CD14-positive monocyte (primary cell): ENCODE data around the gene NDUFB7. TPM values are rescaled to one million over a fixed set of nuclear protein-coding genes. Genes with fewer than 3 reads are reported as not detected.

ENCODE experiments used
- DNase-seq, 3 donors: peaks; one replicate each; pipeline ENCODE4 v3.0.0-alpha.2; 2011 to 2022
- H2AFZ ChIP-seq: 2 replicates; pipeline ENCODE4 v1.6.0; 2012; ENCODE audit warnings: mild to moderate bottlenecking, low read depth, low read length, inconsistent platforms; ENCODE audit not compliant: insufficient read depth, poor library complexity, severe bottlenecking
- H3K27ac ChIP-seq, 2 donors: 1 replicate in 1 of 2; 2 replicates in 1 of 2; pipeline ENCODE4 v1.5.1; 2012 to 2013; ENCODE audit warnings: low read length in 2 of 2, control low read depth in 1 of 2, inconsistent platforms in 1 of 2, low read depth in 1 of 2, mild to moderate bottlenecking in 1 of 2
- H3K27me3 ChIP-seq, 2 donors: one replicate each; pipeline versions ENCODE4 v1.6.0 to v1.6.1; 2011 to 2013; ENCODE audit warnings: low read length in 2 of 2; ENCODE audit not compliant: control insufficient read depth in 2 of 2, insufficient read depth in 2 of 2
- H3K36me3 ChIP-seq, 2 donors: replicated peaks in 1 of 2; 1 replicate in 1 of 2; 2 replicates in 1 of 2; pipeline versions ENCODE4 v1.5.1 to v1.6.1; 2012 to 2013; ENCODE audit warnings: low read length in 2 of 2, control low read depth in 1 of 2, inconsistent platforms in 1 of 2, mild to moderate bottlenecking in 1 of 2; ENCODE audit not compliant: insufficient read depth in 2 of 2, control insufficient read depth in 1 of 2
- H3K4me1 ChIP-seq, 2 donors: 1 replicate in 1 of 2; 2 replicates in 1 of 2; pipeline versions ENCODE4 v1.5.1 to v1.6.1; 2012 to 2013; ENCODE audit warnings: low read length in 2 of 2, control low read depth in 1 of 2, inconsistent platforms in 1 of 2, mild to moderate bottlenecking in 1 of 2, moderate library complexity in 1 of 2; ENCODE audit not compliant: insufficient read depth in 2 of 2, control insufficient read depth in 1 of 2
- H3K4me2 ChIP-seq: replicated peaks from 2 replicates; pipeline ENCODE3; 2012; ENCODE audit warnings: low read length, moderate library complexity, mild to moderate bottlenecking; ENCODE audit not compliant: poor library complexity, severe bottlenecking; ENCODE audit errors: extremely low read depth
- H3K4me3 ChIP-seq, 3 experiments: fragments of 200-600 bp in 1 of 3; sonication (generic) in 1 of 3; replicated peaks in 1 of 3; 1 replicate in 2 of 3; 2 replicates in 1 of 3; pipeline ENCODE4 v1.5.1; 2011 to 2013; ENCODE audit warnings: low read length in 3 of 3, mild to moderate bottlenecking in 3 of 3, control low read depth in 2 of 3, low read depth in 2 of 3, inconsistent platforms in 1 of 3, moderate library complexity in 1 of 3
- H3K79me2 ChIP-seq: 2 replicates; pipeline ENCODE4 v1.6.0; 2012; ENCODE audit warnings: mild to moderate bottlenecking, control low read depth, inconsistent platforms, low read length, moderate library complexity; ENCODE audit not compliant: insufficient read depth
- H3K9ac ChIP-seq: 2 replicates; pipeline ENCODE4 v1.6.0; 2017; ENCODE audit warnings: low read length, mild to moderate bottlenecking; ENCODE audit not compliant: insufficient read depth, poor library complexity, severe bottlenecking
- H3K9me3 ChIP-seq, 2 donors: replicated peaks in 1 of 2; 1 replicate in 1 of 2; 2 replicates in 1 of 2; pipeline versions ENCODE4 v1.5.1 to v1.6.1; 2012 to 2013; ENCODE audit warnings: low read length in 2 of 2, control low read depth in 1 of 2; ENCODE audit not compliant: control insufficient read depth in 1 of 2, insufficient read depth in 1 of 2
- H4K20me1 ChIP-seq: 2 replicates; pipeline ENCODE4 v1.6.0; 2012; ENCODE audit warnings: mild to moderate bottlenecking, low read length, control low read depth, moderate library complexity; ENCODE audit not compliant: insufficient read depth
- H3K27ac Mint-ChIP-seq, 7 donors: one replicate each; pipeline ENCODE4 v1.8.0; 2020; ENCODE audit warnings: mild to moderate bottlenecking in 7 of 7, mixed read lengths in 7 of 7, moderate library complexity in 6 of 7, inconsistent platforms in 2 of 7
- H3K27me3 Mint-ChIP-seq, 3 donors: one replicate each; pipeline ENCODE4 v1.8.0; 2021 to 2022; ENCODE audit warnings: low read depth in 3 of 3, mild to moderate bottlenecking in 3 of 3, mixed read lengths in 3 of 3, moderate library complexity in 3 of 3, inconsistent platforms in 1 of 3
- H3K36me3 Mint-ChIP-seq, 2 donors: one replicate each; pipeline ENCODE4 v1.8.0; 2020; ENCODE audit warnings: mixed read lengths in 2 of 2, inconsistent platforms in 1 of 2, mild to moderate bottlenecking in 1 of 2
- H3K4me1 Mint-ChIP-seq: one replicate; pipeline ENCODE4 v1.8.0; 2020; ENCODE audit warnings: mild to moderate bottlenecking, mixed read lengths
- H3K4me3 Mint-ChIP-seq, 2 donors: one replicate each; pipeline ENCODE4 v1.8.0; 2020; ENCODE audit warnings: mild to moderate bottlenecking in 2 of 2, mixed read lengths in 2 of 2, moderate library complexity in 1 of 2
- H3K9me3 Mint-ChIP-seq, 7 donors: one replicate each; pipeline ENCODE4 v1.8.0; 2020 to 2022; ENCODE audit warnings: mixed read lengths in 7 of 7, mild to moderate bottlenecking in 6 of 7, moderate library complexity in 6 of 7, inconsistent platforms in 2 of 7
- WGBS: methylation state at CpG from one replicate; pipeline ENCODE4 v1.1.5; 2013; ENCODE audit warnings: missing lambda C conversion rate; ENCODE audit not compliant: insufficient coverage; 5-methylcytosine and 5-hydroxymethylcytosine counted together
- intact Hi-C, 2 donors: fragments of 100-400 bp; cut with micrococcal nuclease; formaldehyde crosslinking; loops; one replicate each; pipeline versions ENCODE4 v1.15.0 to v1.15.1; 2023
- polyA plus RNA-seq, 3 donors: library from polyadenylated mRNA; depleted of rRNA in 1 of 3; unstranded in 2 of 3; stranded (reverse) in 1 of 3; fragments of 300-500 nt in 2 of 3; fragments of >200 nt in 1 of 3; fragmentation: Illumina TruSeq in 2 of 3; gene quantifications; 1 replicate in 2 of 3; 2 replicates in 1 of 3; pipeline ENCODE4 v1.2.3, GENCODE V29; 2012 to 2021
- TF ChIP-seq, protein P1 (sequence below): fragments of 200-600 bp; IDR thresholded peaks from one replicate; pipeline ENCODE4 v1.8.0; 2022; ENCODE audit warnings: antibody characterized with exemption, mild to moderate bottlenecking

The NDUFB7 gene
- polyA plus RNA-seq, 3 donors, result 137 to 313 (median 204) TPM

DNA sequence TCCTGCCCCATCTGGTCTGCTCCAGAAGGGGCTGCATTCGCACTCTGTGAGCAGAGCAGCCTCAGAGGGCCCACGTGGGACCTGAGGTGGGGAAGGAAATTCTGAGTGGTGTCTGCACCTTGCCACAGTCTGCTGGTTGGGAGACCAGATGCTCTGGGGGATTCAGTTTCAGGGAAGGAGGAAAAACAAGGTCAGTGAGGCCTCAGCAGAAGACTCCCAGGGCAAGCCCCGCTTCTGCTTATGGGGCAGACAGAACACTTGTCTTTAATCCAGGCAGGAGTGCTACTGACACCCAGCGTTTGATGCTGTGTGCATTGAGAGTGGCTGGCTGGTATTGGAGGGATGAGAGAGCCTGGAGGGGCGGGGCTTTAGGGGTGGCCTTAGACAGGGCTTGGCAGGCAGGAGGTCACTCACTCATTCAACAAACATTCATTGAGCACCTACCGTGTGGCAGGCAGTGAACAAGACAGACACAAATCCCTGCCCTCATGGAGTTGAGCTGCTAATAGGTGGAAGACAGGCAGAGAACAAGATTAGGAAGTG lies 6.1 kb upstream of the NDUFB7 start:
- H3K4me3 ChIP-seq, result no peak overlapping the region
- H3K9me3 Mint-ChIP-seq, result no peaks in the 10 kb centered on the region
- H3K27ac Mint-ChIP-seq, result peak overlapping the region in 1 of 7 donors; percentile 7
- no peaks in the 10 kb centered on the region for H3K36me3 Mint-ChIP-seq
- H3K27ac ChIP-seq, result no peak overlapping the region
- no peaks in the 10 kb centered on the region for H3K9me3 ChIP-seq
- no peaks in the 10 kb centered on the region for H3K36me3 ChIP-seq
- no peak for DNase-seq
- 67% methylated on average over 2 of the region's 6 CpGs for WGBS
- no peaks in the 10 kb centered on the region for H4K20me1 ChIP-seq
- no peak overlapping the region for H3K9ac ChIP-seq
- H3K4me1 ChIP-seq, result peaks cover 16 to 18% of the 10 kb centered on the region in 2 donors
- no peaks in the 10 kb centered on the region for H3K27me3 ChIP-seq
- no peak overlapping the region for H3K4me3 Mint-ChIP-seq
- H3K27me3 Mint-ChIP-seq, result peaks cover 0 to 2% (median 1%) of the 10 kb centered on the region in 3 donors
- no peak overlapping the region for H3K4me2 ChIP-seq
- no peak overlapping the region for H2AFZ ChIP-seq
- TF ChIP-seq, protein P1, sequence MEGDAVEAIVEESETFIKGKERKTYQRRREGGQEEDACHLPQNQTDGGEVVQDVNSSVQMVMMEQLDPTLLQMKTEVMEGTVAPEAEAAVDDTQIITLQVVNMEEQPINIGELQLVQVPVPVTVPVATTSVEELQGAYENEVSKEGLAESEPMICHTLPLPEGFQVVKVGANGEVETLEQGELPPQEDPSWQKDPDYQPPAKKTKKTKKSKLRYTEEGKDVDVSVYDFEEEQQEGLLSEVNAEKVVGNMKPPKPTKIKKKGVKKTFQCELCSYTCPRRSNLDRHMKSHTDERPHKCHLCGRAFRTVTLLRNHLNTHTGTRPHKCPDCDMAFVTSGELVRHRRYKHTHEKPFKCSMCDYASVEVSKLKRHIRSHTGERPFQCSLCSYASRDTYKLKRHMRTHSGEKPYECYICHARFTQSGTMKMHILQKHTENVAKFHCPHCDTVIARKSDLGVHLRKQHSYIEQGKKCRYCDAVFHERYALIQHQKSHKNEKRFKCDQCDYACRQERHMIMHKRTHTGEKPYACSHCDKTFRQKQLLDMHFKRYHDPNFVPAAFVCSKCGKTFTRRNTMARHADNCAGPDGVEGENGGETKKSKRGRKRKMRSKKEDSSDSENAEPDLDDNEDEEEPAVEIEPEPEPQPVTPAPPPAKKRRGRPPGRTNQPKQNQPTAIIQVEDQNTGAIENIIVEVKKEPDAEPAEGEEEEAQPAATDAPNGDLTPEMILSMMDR, result no peak
- intact Hi-C loops, result loop anchor here (5.0 to 10.0 kb wide), 3 partner anchors 39 to 197 kb away; partner anchors contain the start of gene ADGRE2 (in 1 of the 2)
- peaks cover 23% of the 10 kb centered on the region for H3K4me1 Mint-ChIP-seq
- H3K79me2 ChIP-seq, result no peaks in the 10 kb centered on the region

DNA sequence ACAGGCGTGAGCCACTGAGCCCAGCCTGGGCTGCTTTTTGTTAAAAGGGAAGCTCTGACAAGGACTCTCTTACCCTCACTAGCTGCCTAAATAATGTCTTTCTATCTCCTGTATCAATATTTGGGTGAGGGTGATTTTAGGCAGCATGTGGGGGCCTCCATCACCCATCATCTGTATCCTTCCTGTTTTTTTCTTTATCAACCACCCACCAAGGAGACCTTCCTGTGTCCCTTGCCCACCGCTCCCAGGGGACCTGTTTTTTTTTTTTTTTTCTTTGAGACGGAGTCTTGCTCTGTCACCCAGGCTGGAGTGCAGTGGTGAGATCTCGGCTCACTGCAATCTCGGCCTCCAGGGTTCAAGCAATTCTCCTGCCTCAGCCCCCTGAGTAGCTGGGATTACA lies 5.4 kb upstream of the NDUFB7 start:
- WGBS, result 63% methylated on average over 3 of the region's 5 CpGs
- Histone ChIP-seq H3K79me2 (no peaks in the 10 kb centered on the region), H4K20me1 (no peaks in the 10 kb centered on the region), H2AFZ (no peak overlapping the region), H3K9ac (no peak overlapping the region), H3K4me2 (no peak overlapping the region), H3K27me3 (no peaks in the 10 kb centered on the region), H3K4me1 (peaks cover 13 to 14% of the 10 kb centered on the region in 2 donors), H3K9me3 (no peaks in the 10 kb centered on the region), H3K36me3 (no peaks in the 10 kb centered on the region), H3K4me3 (no peak overlapping the region), H3K27ac (no peak overlapping the region)
- Mint-ChIP-seq H3K4me1 (peaks cover 19% of the 10 kb centered on the region), H3K9me3 (no peaks in the 10 kb centered on the region), H3K27ac (no peak overlapping the region), H3K36me3 (no peaks in the 10 kb centered on the region), H3K4me3 (no peak overlapping the region), H3K27me3 (peaks cover 0 to 2% (median 1%) of the 10 kb centered on the region in 3 donors)
- TF ChIP-seq, protein P1, result no peak
- no peak for DNase-seq
- intact Hi-C loops, result loop anchor here (5.0 to 10.0 kb wide), 3 partner anchors 40 to 198 kb away; partner anchors contain the start of gene ADGRE2 (in 1 of the 2)
